Gastrocnemius medialis (tissue), 4 donors: ENCODE data around the gene SSBP3. TPM values are rescaled to one million over a fixed set of nuclear protein-coding genes. Genes with fewer than 3 reads are reported as not detected.

ENCODE experiments used
- ATAC-seq, 2 donors: fragments of 150-250 bp; one replicate each; pipeline ENCODE4 v1.9.1; 2016
- DNase-seq, 2 donors: peaks; one replicate each; pipeline ENCODE4 v3.0.0-alpha.2; 2019
- H3K27ac ChIP-seq, 4 donors: fragments of 200-600 bp; sonication (generic); 1 replicate in 1 of 4; 2 replicates in 3 of 4; pipeline ENCODE4 v1.5.1; 2016 to 2018; ENCODE audit warnings: mild to moderate bottlenecking in 2 of 4, moderate library complexity in 1 of 4
- H3K27me3 ChIP-seq, 3 donors: fragments of 200-600 bp; sonication (generic) in 2 of 3; 1 replicate in 1 of 3; 2 replicates in 2 of 3; pipeline versions ENCODE4 v1.5.1 to v1.6.0; 2016 to 2019; ENCODE audit warnings: mild to moderate bottlenecking in 1 of 3, moderate library complexity in 1 of 3
- H3K36me3 ChIP-seq, 2 donors: fragments of 200-600 bp; sonication (generic) in 1 of 2; one replicate each; pipeline ENCODE4 v1.5.1; 2017 to 2018
- H3K4me1 ChIP-seq, 2 donors: fragments of 200-600 bp; sonication (generic) in 1 of 2; one replicate each; pipeline ENCODE4 v1.5.1; 2016 to 2017; ENCODE audit warnings: mild to moderate bottlenecking in 2 of 2
- H3K4me3 ChIP-seq, 4 donors: fragments of 200-600 bp; sonication (generic) in 3 of 4; 1 replicate in 1 of 4; 2 replicates in 3 of 4; pipeline ENCODE4 v1.5.1; 2016 to 2019; ENCODE audit warnings: mild to moderate bottlenecking in 2 of 4
- H3K9me3 ChIP-seq, 3 donors: fragments of 200-600 bp; sonication (generic) in 2 of 3; 1 replicate in 1 of 3; 2 replicates in 2 of 3; pipeline ENCODE4 v1.5.1; 2016 to 2019
- POLR2A ChIP-seq, 2 donors: fragments of 450-650 bp; IDR thresholded peaks; one replicate each; pipeline ENCODE4 v1.6.1; 2017; ENCODE audit warnings: antibody characterized with exemption in 2 of 2, mild to moderate bottlenecking in 2 of 2, moderate library complexity in 2 of 2
- in situ Hi-C, 4 donors: fragments of 200-750 bp; cut with MboI; loops; one replicate each; pipeline versions ENCODE4 v1.15.0 to v1.8.0; 2017; ENCODE audit warnings: low sequenced_read_pairs in 4 of 4
- intact Hi-C: fragments of 100-400 bp; cut with DNase I; formaldehyde crosslinking; loops from one replicate; pipeline ENCODE4 v1.15.1; 2023; ENCODE audit warnings: low total_unique reads
- total RNA-seq, 4 donors: library from RNA; depleted of rRNA; stranded (reverse); fragments of >200 nt; gene quantifications; one replicate each; pipeline versions ENCODE4 v1.1.0 to v1.2.3, GENCODE V29; 2016
- TF ChIP-seq, protein P1 (sequence below), 5 experiments: fragments of 450-650 bp in 3 of 5; fragments of 200-600 bp in 2 of 5; sonication (generic) in 2 of 5; IDR thresholded peaks in 4 of 5; conservative IDR thresholded peaks in 1 of 5; 1 replicate in 4 of 5; 2 replicates in 1 of 5; pipeline ENCODE4 v1.5.1; 2016 to 2019; ENCODE audit warnings: antibody characterized with exemption in 5 of 5, mild to moderate bottlenecking in 3 of 5, moderate library complexity in 3 of 5

The SSBP3 gene
- total RNA-seq, 4 donors from 2014 or later: 3.6 to 21.0 (median 14.9) TPM

GRCh38 chr1:54307305-54307704 is 98.9 kb downstream of the SSBP3 start:
- no peaks in the 10 kb centered on the region for H3K9me3 ChIP-seq
- H3K27ac ChIP-seq: no peak overlapping the region
- H3K36me3 ChIP-seq: no peaks in the 10 kb centered on the region
- no peak for DNase-seq
- H3K27me3 ChIP-seq: no peaks in the 10 kb centered on the region
- no peak for ATAC-seq
- H3K4me3 ChIP-seq: no peak overlapping the region
- peaks cover 52 to 67% of the 10 kb centered on the region in 2 donors for H3K4me1 ChIP-seq
- in situ Hi-C loops: no loop called here
- intact Hi-C loops: no loop called here
- TF ChIP-seq POLR2A (IDR thresholded peaks at IDR 0.05): no peak
- TF ChIP-seq, protein P1, sequence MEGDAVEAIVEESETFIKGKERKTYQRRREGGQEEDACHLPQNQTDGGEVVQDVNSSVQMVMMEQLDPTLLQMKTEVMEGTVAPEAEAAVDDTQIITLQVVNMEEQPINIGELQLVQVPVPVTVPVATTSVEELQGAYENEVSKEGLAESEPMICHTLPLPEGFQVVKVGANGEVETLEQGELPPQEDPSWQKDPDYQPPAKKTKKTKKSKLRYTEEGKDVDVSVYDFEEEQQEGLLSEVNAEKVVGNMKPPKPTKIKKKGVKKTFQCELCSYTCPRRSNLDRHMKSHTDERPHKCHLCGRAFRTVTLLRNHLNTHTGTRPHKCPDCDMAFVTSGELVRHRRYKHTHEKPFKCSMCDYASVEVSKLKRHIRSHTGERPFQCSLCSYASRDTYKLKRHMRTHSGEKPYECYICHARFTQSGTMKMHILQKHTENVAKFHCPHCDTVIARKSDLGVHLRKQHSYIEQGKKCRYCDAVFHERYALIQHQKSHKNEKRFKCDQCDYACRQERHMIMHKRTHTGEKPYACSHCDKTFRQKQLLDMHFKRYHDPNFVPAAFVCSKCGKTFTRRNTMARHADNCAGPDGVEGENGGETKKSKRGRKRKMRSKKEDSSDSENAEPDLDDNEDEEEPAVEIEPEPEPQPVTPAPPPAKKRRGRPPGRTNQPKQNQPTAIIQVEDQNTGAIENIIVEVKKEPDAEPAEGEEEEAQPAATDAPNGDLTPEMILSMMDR (IDR thresholded peaks at IDR 0.05 in 4 of 5, conservative IDR thresholded peaks at IDR 0.05 in 1 of 5): no peak

- H3K4me3 ChIP-seq: no peak overlapping the region
- intact Hi-C loops: no loop called here
- DNase-seq: peak; percentile 65 to 71
- ATAC-seq: peak; percentile 92 to 93
- TF ChIP-seq POLR2A (IDR thresholded peaks at IDR 0.05): no peak
- TF ChIP-seq, protein P1 (IDR thresholded peaks at IDR 0.05 in 4 of 5, conservative IDR thresholded peaks at IDR 0.05 in 1 of 5): no peak
- H3K9me3 ChIP-seq: no peaks in the 10 kb centered on the region
- in situ Hi-C loops: no loop called here
- H3K4me1 ChIP-seq: peaks cover 41 to 67% of the 10 kb centered on the region in 2 donors
- no peaks in the 10 kb centered on the region for H3K27me3 ChIP-seq
- H3K36me3 ChIP-seq: no peaks in the 10 kb centered on the region
- H3K27ac ChIP-seq: peak overlapping the region; percentile 41 to 75 (median 68)
These were observed 100.2 kb downstream of the SSBP3 start for GRCh38 chr1:54305906-54306514.

DNA sequence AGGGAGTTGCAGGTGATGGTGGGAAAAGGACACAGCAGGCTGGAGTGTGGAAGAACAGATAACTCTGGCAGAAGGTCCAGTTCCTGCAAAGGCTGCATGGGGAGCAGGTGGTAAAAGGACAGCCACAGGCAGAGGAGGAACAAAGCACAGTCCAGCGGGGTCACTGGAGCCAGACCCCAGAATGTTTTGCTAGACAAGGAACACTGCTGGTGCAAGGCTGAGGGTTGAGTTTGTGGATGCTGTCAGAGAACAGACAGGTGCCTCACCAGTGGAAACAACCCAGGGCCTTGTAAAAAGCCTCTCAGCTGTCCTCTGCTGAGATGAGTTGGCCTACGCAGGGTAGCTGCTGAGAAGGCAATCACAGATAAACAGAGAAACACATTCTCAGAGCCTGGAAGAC is 101.7 kb downstream of the SSBP3 start:
- no peaks in the 10 kb centered on the region for H3K9me3 ChIP-seq
- in situ Hi-C loops: no loop called here
- intact Hi-C loops: no loop called here
- no peaks in the 10 kb centered on the region for H3K27me3 ChIP-seq
- peak overlapping the region in 1 of 4 donors; percentile 71 for H3K27ac ChIP-seq
- no peak overlapping the region for H3K4me3 ChIP-seq
- TF ChIP-seq, protein P1 (IDR thresholded peaks at IDR 0.05 in 4 of 5, conservative IDR thresholded peaks at IDR 0.05 in 1 of 5): no peak
- no peak for TF ChIP-seq POLR2A (IDR thresholded peaks at IDR 0.05)
- peaks cover 43 to 65% of the 10 kb centered on the region in 2 donors for H3K4me1 ChIP-seq
- H3K36me3 ChIP-seq: no peaks in the 10 kb centered on the region
- ATAC-seq: no peak
- no peak for DNase-seq

DNA sequence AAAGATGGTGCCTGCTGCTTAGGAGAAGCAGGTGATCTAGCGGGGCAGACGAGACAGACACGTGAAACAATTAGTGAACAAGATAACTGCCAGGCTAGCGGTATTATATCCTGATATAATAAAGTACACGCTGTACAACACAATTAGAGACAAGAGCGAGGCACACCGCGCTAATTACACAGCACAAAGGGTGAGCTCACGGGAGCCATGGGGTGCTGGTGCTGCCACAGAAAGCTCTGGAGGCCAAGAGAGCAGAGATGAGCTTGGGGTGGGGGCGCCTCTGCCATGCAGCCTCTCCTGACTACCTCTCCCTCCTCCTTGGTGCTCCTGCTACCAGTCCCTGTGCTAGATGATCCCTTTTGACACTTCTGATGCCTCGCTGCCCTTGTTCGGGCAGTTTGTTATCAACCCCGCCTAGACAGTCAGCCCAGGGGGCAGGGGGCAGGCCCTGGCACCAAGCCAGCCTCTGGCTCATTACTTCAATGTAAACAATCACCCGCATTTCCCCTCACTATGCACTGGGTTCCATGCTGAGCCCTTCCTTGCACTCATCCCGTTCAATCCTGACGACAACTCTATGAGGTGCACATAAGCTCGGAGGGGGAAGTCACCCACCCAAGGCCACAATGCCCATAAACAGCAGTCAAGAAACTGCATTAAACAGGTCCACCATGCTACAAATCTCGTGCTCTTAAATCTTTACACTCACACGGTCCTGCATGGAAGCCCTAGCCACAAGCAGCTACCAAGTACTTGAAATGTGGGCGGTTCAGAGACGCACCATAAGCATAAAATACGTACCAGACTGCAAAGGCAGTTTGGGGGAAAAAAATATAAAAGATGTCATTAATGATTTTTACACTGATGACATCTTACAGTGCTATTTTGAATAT is 103.0 kb downstream of the SSBP3 start:
- in situ Hi-C loops: no loop called here
- DNase-seq: no peak
- H3K4me3 ChIP-seq: no peak overlapping the region
- TF ChIP-seq, protein P1 (IDR thresholded peaks at IDR 0.05 in 4 of 5, conservative IDR thresholded peaks at IDR 0.05 in 1 of 5): no peak
- no peak for TF ChIP-seq POLR2A (IDR thresholded peaks at IDR 0.05)
- H3K4me1 ChIP-seq: peaks cover 47 to 70% of the 10 kb centered on the region in 2 donors
- H3K9me3 ChIP-seq: no peaks in the 10 kb centered on the region
- H3K36me3 ChIP-seq: no peaks in the 10 kb centered on the region
- no peak overlapping the region for H3K27ac ChIP-seq
- intact Hi-C loops: no loop called here
- H3K27me3 ChIP-seq: no peaks in the 10 kb centered on the region
- ATAC-seq: no peak
